ENCODE data around the gene DCST1. TPM values are rescaled to one million over a fixed set of nuclear protein-coding genes. Genes with fewer than 3 reads are reported as not detected.

The DCST1 gene
- total and polyA plus RNA-seq, 2 donors (not counting 1 experiment from before 2014, with no cell fraction given) = not detected

GRCh38 chr1:155076371-155076770 is 42.7 kb downstream of the DCST1 start:
- no peaks in the 10 kb centered on the region for H4K20me1 ChIP-seq (ENCODE audit: control insufficient read depth, extremely low read depth, insufficient read depth, low read length)
- H3K36me3 ChIP-seq (ENCODE audit: control insufficient read depth, insufficient read depth, low read length) = no peaks in the 10 kb centered on the region
- H3K4me1 ChIP-seq (ENCODE audit: control insufficient read depth, extremely low read depth, insufficient read depth, low read length) = no peaks in the 10 kb centered on the region
- no peak overlapping the region for H3K9ac ChIP-seq (ENCODE audit: insufficient read depth, low read length)
- no peak for DNase-seq (ENCODE audit: low read depth in 2 of 2)
- H3K9me3 ChIP-seq (ENCODE audit: control insufficient read depth, insufficient read depth, low read depth, low read length) = no peaks in the 10 kb centered on the region
- H3K79me2 ChIP-seq (ENCODE audit: control insufficient read depth, insufficient read depth, low read length) = no peaks in the 10 kb centered on the region
- TF ChIP-seq EZH2 (IDR thresholded peaks at IDR 0.05; ENCODE audit: low read length, missing control alignments) = no peak
- no peak for TF ChIP-seq CTCF (conservative IDR thresholded peaks at IDR 0.05 in 1 of 2, IDR thresholded peaks at IDR 0.05 in 1 of 2; ENCODE audit: low read depth in 1 of 2, low read length in 2 of 2)
- H3K27ac ChIP-seq (ENCODE audit: insufficient read depth, low read length) = no peak overlapping the region
- no peak overlapping the region for H2AFZ ChIP-seq (ENCODE audit: low read length)
- H3K27me3 ChIP-seq (ENCODE audit: control insufficient read depth, insufficient read depth, low read length) = peaks cover 59% of the 10 kb centered on the region
- no peak overlapping the region for H3K4me2 ChIP-seq (ENCODE audit: extremely low read depth, insufficient read depth, low read length)
- H3K4me3 ChIP-seq (replicated peaks in 1 of 4; ENCODE audit: control extremely low read depth in 1 of 4, insufficient read depth in 1 of 4, low read depth in 3 of 4, low read length in 4 of 4) = no peak overlapping the region

GRCh38 chr1:155077346-155077745 is 43.7 kb downstream of the DCST1 start:
- no peak for DNase-seq (ENCODE audit: low read depth in 2 of 2)
- TF ChIP-seq CTCF (conservative IDR thresholded peaks at IDR 0.05 in 1 of 2, IDR thresholded peaks at IDR 0.05 in 1 of 2; ENCODE audit: low read depth in 1 of 2, low read length in 2 of 2) = no peak
- TF ChIP-seq EZH2 (IDR thresholded peaks at IDR 0.05; ENCODE audit: low read length, missing control alignments) = no peak

GRCh38 chr1:155077758-155078445 is 44.3 kb downstream of the DCST1 start:
- Histone ChIP-seq H3K4me3 (replicated peaks in 1 of 4; ENCODE audit: control extremely low read depth in 1 of 4, insufficient read depth in 1 of 4, low read depth in 3 of 4, low read length in 4 of 4) (no peak overlapping the region), H3K4me1 (ENCODE audit: control insufficient read depth, extremely low read depth, insufficient read depth, low read length) (no peaks in the 10 kb centered on the region), H2AFZ (ENCODE audit: low read length) (no peak overlapping the region), H4K20me1 (ENCODE audit: control insufficient read depth, extremely low read depth, insufficient read depth, low read length) (no peaks in the 10 kb centered on the region), H3K4me2 (ENCODE audit: extremely low read depth, insufficient read depth, low read length) (no peak overlapping the region), H3K9me3 (ENCODE audit: control insufficient read depth, insufficient read depth, low read depth, low read length) (no peaks in the 10 kb centered on the region), H3K27me3 (ENCODE audit: control insufficient read depth, insufficient read depth, low read length) (peaks cover 68% of the 10 kb centered on the region), H3K9ac (ENCODE audit: insufficient read depth, low read length) (no peak overlapping the region), H3K79me2 (ENCODE audit: control insufficient read depth, insufficient read depth, low read length) (no peaks in the 10 kb centered on the region), H3K36me3 (ENCODE audit: control insufficient read depth, insufficient read depth, low read length) (no peaks in the 10 kb centered on the region), H3K27ac (ENCODE audit: insufficient read depth, low read length) (no peak overlapping the region)
- DNase-seq (ENCODE audit: low read depth in 2 of 2) = no peak
- TF ChIP-seq EZH2 (IDR thresholded peaks at IDR 0.05; ENCODE audit: low read length, missing control alignments) (no peak), CTCF (conservative IDR thresholded peaks at IDR 0.05 in 1 of 2, IDR thresholded peaks at IDR 0.05 in 1 of 2; ENCODE audit: low read depth in 1 of 2, low read length in 2 of 2) (no peak)

More at GRCh38 chr1:155077346-155077745, 43.7 kb downstream of the DCST1 start:
- Histone ChIP-seq H3K27ac (ENCODE audit: insufficient read depth, low read length) (no peak overlapping the region), H3K4me1 (ENCODE audit: control insufficient read depth, extremely low read depth, insufficient read depth, low read length) (no peaks in the 10 kb centered on the region), H3K27me3 (ENCODE audit: control insufficient read depth, insufficient read depth, low read length) (peaks cover 67% of the 10 kb centered on the region), H4K20me1 (ENCODE audit: control insufficient read depth, extremely low read depth, insufficient read depth, low read length) (no peaks in the 10 kb centered on the region), H3K9ac (ENCODE audit: insufficient read depth, low read length) (no peak overlapping the region), H3K9me3 (ENCODE audit: control insufficient read depth, insufficient read depth, low read depth, low read length) (no peaks in the 10 kb centered on the region), H3K4me2 (ENCODE audit: extremely low read depth, insufficient read depth, low read length) (no peak overlapping the region), H3K79me2 (ENCODE audit: control insufficient read depth, insufficient read depth, low read length) (no peaks in the 10 kb centered on the region), H3K4me3 (replicated peaks in 1 of 4; ENCODE audit: control extremely low read depth in 1 of 4, insufficient read depth in 1 of 4, low read depth in 3 of 4, low read length in 4 of 4) (no peak overlapping the region), H3K36me3 (ENCODE audit: control insufficient read depth, insufficient read depth, low read length) (no peaks in the 10 kb centered on the region), H2AFZ (ENCODE audit: low read length) (no peak overlapping the region)
